K562 (cell line): ENCODE data around the gene CRYBA4. TPM values are rescaled to one million over a fixed set of nuclear protein-coding genes. Genes with fewer than 3 reads are reported as not detected.

Experiments used
- CBFA2T3 ChIP-seq: fragments of 450-650 bp; IDR thresholded peaks from 2 replicates; pipeline ENCODE4 v1.6.1; 2017
- GTF2E2 ChIP-seq: fragments of 200-800 bp; sonication (Bioruptor generic); IDR thresholded peaks from 2 replicates; pipeline ENCODE4 v1.6.1; 2016; ENCODE audit warnings: missing genetic modification characterization, missing compliant biosample characterization
- NR2C1 ChIP-seq, 2 experiments: fragments of 450-650 bp; IDR thresholded peaks; 2 replicates each; pipeline ENCODE4 v1.6.1; 2017; ENCODE audit warnings: mild to moderate bottlenecking in 2 of 2, antibody characterized with exemption in 1 of 2, inconsistent platforms in 1 of 2, missing compliant biosample characterization in 1 of 2, missing genetic modification characterization in 1 of 2
- STAT5A ChIP-seq: IDR thresholded peaks from 2 replicates; pipeline ENCODE4 v1.6.1; 2012; ENCODE audit warnings: low read length, inconsistent platforms, borderline replicate concordance
- ZNF311 ChIP-seq: fragments of 250-450 bp; sonication (Bioruptor Pico); IDR thresholded peaks from 2 replicates; pipeline ENCODE4 v1.4.0; 2020; ENCODE audit warnings: mild to moderate bottlenecking, moderate library complexity
- polyA plus RNA-seq, 8 experiments: library from polyadenylated mRNA; depleted of rRNA in 4 of 8; stranded (reverse) in 5 of 8; unstranded in 3 of 8; fragments of >200 nt; fragmentation: Nextera tagmentation in 2 of 8; fragmentation: Illumina TruSeq in 1 of 8; extraction: Ambion mirVana in 2 of 8; extraction: Trizol in 1 of 8; gene quantifications; 2 replicates each; pipeline versions ENCODE4 v1.2.1 to v1.2.3, GENCODE V29; 2011 to 2014; ENCODE audit warnings: inconsistent platforms in 1 of 8, missing spikeins in 1 of 8
- total RNA-seq, 7 experiments: library from RNA; depleted of rRNA in 6 of 7; stranded (reverse); fragments of >200 nt in 6 of 7; fragmentation: Illumina TruSeq in 2 of 7; extraction: Trizol in 2 of 7; gene quantifications; 2 replicates each; pipeline versions ENCODE4 v1.2.1 to v1.2.3, GENCODE V29; 2011 to 2021; ENCODE audit warnings: low replicate concordance in 1 of 7
- TF ChIP-seq, protein P1 (sequence below), 2 experiments: fragments of 450-650 bp; conservative IDR thresholded peaks; 2 replicates each; pipeline ENCODE4 v1.6.1; 2017; ENCODE audit warnings: mild to moderate bottlenecking in 2 of 2, moderate library complexity in 2 of 2
- TF ChIP-seq, protein P2 (sequence below): fragments of 450-650 bp; IDR thresholded peaks from 2 replicates; pipeline ENCODE4 v1.6.1; 2018; ENCODE audit not compliant: partially characterized antibody
- TF ChIP-seq, protein P3 (sequence below): sonication (generic); IDR thresholded peaks from 2 replicates; pipeline ENCODE4 v1.6.1; 2016
- TF ChIP-seq, protein P4 (sequence below): sonication (generic); formaldehyde crosslinking; IDR thresholded peaks from 2 replicates; pipeline ENCODE4 v1.5.0; 2020; ENCODE audit warnings: missing genetic modification reagents
- TF ChIP-seq, protein P5 (sequence below), 2 experiments: fragments of 450-650 bp; formaldehyde crosslinking in 1 of 2; IDR thresholded peaks; 2 replicates each; pipeline versions ENCODE4 v1.4.0 to v1.6.1; 2014 to 2020; ENCODE audit warnings: mild to moderate bottlenecking in 2 of 2, borderline replicate concordance in 1 of 2, low read depth in 1 of 2

CRYBA4 gene
- total and polyA plus RNA-seq, 9 of the 15 experiments (the other 6 are each of a cell fraction or from before 2014, with no cell fraction given): 0.59 to 3.3 (median 1.6) TPM

DNA sequence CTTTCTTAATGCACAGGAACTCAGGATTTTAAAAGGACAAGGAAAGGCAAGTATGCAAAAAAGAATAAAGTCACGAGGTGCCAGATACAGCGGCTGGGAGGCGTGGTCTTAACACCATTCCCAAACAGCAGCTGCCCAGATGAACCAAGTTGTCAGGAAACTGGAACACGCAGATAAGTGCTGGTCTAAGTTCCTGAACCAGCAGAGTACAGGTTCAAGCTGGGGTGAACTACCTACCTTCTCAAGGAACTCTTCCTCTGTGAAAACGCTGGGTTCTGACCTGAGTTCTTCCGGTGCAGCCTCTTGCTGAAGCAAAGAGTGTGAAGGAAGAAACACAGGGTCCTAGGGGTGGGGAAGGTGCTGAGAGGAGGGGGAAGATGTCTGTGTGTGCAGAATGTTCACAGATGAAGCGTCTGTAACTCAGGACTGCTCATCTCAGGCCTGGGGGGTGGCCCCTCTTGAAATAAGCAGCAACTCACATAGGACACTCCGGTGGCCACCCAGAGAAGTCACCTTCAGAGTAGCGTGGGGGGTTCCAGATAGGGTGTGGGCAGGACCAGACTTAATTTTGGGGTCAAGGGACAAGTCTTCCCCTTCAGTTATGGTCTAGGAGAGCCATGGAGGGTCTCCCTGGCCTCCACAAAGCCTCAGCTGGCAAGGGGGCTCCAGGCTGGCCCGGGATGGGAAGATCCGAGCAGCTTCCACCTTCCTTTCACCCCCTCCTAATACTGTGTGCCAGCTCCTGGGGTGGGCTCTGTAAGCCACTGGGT lies 35.0 kb upstream of the CRYBA4 start (continued):
- TF ChIP-seq, protein P1, sequence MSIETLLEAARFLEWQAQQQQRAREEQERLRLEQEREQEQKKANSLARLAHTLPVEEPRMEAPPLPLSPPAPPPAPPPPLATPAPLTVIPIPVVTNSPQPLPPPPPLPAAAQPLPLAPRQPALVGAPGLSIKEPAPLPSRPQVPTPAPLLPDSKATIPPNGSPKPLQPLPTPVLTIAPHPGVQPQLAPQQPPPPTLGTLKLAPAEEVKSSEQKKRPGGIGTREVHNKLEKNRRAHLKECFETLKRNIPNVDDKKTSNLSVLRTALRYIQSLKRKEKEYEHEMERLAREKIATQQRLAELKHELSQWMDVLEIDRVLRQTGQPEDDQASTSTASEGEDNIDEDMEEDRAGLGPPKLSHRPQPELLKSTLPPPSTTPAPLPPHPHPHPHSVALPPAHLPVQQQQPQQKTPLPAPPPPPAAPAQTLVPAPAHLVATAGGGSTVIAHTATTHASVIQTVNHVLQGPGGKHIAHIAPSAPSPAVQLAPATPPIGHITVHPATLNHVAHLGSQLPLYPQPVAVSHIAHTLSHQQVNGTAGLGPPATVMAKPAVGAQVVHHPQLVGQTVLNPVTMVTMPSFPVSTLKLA (conservative IDR thresholded peaks at IDR 0.05): peak; percentile 15 to 44; a peak in 1 of 4 replicates
- TF ChIP-seq, protein P2, sequence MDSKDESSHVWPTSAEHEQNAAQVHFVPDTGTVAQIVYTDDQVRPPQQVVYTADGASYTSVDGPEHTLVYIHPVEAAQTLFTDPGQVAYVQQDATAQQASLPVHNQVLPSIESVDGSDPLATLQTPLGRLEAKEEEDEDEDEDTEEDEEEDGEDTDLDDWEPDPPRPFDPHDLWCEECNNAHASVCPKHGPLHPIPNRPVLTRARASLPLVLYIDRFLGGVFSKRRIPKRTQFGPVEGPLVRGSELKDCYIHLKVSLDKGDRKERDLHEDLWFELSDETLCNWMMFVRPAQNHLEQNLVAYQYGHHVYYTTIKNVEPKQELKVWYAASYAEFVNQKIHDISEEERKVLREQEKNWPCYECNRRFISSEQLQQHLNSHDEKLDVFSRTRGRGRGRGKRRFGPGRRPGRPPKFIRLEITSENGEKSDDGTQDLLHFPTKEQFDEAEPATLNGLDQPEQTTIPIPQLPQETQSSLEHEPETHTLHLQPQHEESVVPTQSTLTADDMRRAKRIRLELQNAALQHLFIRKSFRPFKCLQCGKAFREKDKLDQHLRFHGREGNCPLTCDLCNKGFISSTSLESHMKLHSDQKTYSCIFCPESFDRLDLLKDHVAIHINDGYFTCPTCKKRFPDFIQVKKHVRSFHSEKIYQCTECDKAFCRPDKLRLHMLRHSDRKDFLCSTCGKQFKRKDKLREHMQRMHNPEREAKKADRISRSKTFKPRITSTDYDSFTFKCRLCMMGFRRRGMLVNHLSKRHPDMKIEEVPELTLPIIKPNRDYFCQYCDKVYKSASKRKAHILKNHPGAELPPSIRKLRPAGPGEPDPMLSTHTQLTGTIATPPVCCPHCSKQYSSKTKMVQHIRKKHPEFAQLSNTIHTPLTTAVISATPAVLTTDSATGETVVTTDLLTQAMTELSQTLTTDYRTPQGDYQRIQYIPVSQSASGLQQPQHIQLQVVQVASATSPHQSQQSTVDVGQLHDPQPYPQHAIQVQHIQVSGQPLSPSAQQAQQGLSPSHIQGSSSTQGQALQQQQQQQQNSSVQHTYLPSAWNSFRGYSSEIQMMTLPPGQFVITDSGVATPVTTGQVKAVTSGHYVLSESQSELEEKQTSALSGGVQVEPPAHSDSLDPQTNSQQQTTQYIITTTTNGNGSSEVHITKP: peak; percentile 83
- TF ChIP-seq, protein P3, sequence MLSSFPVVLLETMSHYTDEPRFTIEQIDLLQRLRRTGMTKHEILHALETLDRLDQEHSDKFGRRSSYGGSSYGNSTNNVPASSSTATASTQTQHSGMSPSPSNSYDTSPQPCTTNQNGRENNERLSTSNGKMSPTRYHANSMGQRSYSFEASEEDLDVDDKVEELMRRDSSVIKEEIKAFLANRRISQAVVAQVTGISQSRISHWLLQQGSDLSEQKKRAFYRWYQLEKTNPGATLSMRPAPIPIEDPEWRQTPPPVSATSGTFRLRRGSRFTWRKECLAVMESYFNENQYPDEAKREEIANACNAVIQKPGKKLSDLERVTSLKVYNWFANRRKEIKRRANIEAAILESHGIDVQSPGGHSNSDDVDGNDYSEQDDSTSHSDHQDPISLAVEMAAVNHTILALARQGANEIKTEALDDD: peak; percentile 79
- TF ChIP-seq STAT5A (no peak), ZNF311 (CRISPR knock-in tag) (no peak), GTF2E2 (no peak), CBFA2T3 (peak; percentile 30; the same call in 1 of the 2 replicates), NR2C1 (IDR thresholded peaks at IDR 0.05) (0 out of 2 replicates have a peak, but pooled peaks have one; percentile 7), NR2C1 (tag; IDR thresholded peaks at IDR 0.05) (no peak)
- TF ChIP-seq, protein P4, sequence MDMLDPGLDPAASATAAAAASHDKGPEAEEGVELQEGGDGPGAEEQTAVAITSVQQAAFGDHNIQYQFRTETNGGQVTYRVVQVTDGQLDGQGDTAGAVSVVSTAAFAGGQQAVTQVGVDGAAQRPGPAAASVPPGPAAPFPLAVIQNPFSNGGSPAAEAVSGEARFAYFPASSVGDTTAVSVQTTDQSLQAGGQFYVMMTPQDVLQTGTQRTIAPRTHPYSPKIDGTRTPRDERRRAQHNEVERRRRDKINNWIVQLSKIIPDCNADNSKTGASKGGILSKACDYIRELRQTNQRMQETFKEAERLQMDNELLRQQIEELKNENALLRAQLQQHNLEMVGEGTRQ (CRISPR knock-in tag): peak; percentile 25; the same call in 1 of the 2 replicates
- TF ChIP-seq, protein P5, sequence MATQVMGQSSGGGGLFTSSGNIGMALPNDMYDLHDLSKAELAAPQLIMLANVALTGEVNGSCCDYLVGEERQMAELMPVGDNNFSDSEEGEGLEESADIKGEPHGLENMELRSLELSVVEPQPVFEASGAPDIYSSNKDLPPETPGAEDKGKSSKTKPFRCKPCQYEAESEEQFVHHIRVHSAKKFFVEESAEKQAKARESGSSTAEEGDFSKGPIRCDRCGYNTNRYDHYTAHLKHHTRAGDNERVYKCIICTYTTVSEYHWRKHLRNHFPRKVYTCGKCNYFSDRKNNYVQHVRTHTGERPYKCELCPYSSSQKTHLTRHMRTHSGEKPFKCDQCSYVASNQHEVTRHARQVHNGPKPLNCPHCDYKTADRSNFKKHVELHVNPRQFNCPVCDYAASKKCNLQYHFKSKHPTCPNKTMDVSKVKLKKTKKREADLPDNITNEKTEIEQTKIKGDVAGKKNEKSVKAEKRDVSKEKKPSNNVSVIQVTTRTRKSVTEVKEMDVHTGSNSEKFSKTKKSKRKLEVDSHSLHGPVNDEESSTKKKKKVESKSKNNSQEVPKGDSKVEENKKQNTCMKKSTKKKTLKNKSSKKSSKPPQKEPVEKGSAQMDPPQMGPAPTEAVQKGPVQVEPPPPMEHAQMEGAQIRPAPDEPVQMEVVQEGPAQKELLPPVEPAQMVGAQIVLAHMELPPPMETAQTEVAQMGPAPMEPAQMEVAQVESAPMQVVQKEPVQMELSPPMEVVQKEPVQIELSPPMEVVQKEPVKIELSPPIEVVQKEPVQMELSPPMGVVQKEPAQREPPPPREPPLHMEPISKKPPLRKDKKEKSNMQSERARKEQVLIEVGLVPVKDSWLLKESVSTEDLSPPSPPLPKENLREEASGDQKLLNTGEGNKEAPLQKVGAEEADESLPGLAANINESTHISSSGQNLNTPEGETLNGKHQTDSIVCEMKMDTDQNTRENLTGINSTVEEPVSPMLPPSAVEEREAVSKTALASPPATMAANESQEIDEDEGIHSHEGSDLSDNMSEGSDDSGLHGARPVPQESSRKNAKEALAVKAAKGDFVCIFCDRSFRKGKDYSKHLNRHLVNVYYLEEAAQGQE (IDR thresholded peaks at IDR 0.05; ENCODE audit: borderline replicate concordance): peak; percentile 33; the same call in 1 of the 2 replicates
- TF ChIP-seq, protein P5 (CRISPR knock-in tag; IDR thresholded peaks at IDR 0.05; ENCODE audit: low read depth): no peak
